Measurements from ENCODE around the gene TEX9.

DNA sequence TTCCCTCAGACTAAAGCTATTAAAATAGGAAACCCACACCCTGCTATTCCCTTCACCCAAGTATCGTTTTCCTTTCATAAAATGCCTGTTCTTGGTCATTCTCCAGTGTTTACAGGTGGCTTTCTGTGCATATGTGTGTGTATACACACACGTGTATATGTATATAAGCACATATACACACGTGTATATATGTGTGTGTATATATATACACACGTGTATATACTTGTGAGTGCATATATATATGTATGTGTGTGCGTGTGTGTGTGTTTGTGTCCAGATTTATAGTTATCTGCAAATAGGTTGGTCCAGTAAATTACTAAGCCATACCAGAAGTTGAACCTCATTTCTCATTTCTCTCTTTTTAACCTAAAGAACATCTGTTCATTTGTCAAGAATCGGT is 15.7 kb upstream of the TEX9 start:
- TF ChIP-seq, protein P1, sequence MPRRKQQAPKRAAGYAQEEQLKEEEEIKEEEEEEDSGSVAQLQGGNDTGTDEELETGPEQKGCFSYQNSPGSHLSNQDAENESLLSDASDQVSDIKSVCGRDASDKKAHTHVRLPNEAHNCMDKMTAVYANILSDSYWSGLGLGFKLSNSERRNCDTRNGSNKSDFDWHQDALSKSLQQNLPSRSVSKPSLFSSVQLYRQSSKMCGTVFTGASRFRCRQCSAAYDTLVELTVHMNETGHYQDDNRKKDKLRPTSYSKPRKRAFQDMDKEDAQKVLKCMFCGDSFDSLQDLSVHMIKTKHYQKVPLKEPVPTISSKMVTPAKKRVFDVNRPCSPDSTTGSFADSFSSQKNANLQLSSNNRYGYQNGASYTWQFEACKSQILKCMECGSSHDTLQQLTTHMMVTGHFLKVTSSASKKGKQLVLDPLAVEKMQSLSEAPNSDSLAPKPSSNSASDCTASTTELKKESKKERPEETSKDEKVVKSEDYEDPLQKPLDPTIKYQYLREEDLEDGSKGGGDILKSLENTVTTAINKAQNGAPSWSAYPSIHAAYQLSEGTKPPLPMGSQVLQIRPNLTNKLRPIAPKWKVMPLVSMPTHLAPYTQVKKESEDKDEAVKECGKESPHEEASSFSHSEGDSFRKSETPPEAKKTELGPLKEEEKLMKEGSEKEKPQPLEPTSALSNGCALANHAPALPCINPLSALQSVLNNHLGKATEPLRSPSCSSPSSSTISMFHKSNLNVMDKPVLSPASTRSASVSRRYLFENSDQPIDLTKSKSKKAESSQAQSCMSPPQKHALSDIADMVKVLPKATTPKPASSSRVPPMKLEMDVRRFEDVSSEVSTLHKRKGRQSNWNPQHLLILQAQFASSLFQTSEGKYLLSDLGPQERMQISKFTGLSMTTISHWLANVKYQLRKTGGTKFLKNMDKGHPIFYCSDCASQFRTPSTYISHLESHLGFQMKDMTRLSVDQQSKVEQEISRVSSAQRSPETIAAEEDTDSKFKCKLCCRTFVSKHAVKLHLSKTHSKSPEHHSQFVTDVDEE (CRISPR knock-in tag; IDR thresholded peaks at IDR 0.05) = no peak
- TF ChIP-seq, protein P2, sequence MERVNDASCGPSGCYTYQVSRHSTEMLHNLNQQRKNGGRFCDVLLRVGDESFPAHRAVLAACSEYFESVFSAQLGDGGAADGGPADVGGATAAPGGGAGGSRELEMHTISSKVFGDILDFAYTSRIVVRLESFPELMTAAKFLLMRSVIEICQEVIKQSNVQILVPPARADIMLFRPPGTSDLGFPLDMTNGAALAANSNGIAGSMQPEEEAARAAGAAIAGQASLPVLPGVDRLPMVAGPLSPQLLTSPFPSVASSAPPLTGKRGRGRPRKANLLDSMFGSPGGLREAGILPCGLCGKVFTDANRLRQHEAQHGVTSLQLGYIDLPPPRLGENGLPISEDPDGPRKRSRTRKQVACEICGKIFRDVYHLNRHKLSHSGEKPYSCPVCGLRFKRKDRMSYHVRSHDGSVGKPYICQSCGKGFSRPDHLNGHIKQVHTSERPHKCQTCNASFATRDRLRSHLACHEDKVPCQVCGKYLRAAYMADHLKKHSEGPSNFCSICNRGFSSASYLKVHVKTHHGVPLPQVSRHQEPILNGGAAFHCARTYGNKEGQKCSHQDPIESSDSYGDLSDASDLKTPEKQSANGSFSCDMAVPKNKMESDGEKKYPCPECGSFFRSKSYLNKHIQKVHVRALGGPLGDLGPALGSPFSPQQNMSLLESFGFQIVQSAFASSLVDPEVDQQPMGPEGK (CRISPR knock-in tag; IDR thresholded peaks at IDR 0.05; ENCODE audit: borderline replicate concordance) = no peak
- TF ChIP-seq RARB (CRISPR knock-in tag; IDR thresholded peaks at IDR 0.05) (no peak), ZFP30 (CRISPR knock-in tag; IDR thresholded peaks at IDR 0.05) (no peak), ZC3H10 (CRISPR knock-in tag; IDR thresholded peaks at IDR 0.05) (no peak), TOX (CRISPR knock-in tag; IDR thresholded peaks at IDR 0.05; ENCODE audit: borderline replicate concordance) (no peak), ARNTL (CRISPR knock-in tag; IDR thresholded peaks at IDR 0.05; ENCODE audit: borderline replicate concordance, low read depth) (no peak), ISL1 (CRISPR knock-in tag; IDR thresholded peaks at IDR 0.05) (no peak), CSDC2 (CRISPR knock-in tag; IDR thresholded peaks at IDR 0.05) (no peak), ZFP3 (CRISPR knock-in tag; IDR thresholded peaks at IDR 0.05) (no peak)
- TF ChIP-seq, protein P3, sequence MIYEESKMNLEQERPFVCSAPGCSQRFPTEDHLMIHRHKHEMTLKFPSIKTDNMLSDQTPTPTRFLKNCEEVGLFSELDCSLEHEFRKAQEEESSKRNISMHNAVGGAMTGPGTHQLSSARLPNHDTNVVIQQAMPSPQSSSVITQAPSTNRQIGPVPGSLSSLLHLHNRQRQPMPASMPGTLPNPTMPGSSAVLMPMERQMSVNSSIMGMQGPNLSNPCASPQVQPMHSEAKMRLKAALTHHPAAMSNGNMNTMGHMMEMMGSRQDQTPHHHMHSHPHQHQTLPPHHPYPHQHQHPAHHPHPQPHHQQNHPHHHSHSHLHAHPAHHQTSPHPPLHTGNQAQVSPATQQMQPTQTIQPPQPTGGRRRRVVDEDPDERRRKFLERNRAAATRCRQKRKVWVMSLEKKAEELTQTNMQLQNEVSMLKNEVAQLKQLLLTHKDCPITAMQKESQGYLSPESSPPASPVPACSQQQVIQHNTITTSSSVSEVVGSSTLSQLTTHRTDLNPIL (CRISPR knock-in tag; IDR thresholded peaks at IDR 0.05; ENCODE audit: low read depth) = no peak
- TF ChIP-seq, protein P4, sequence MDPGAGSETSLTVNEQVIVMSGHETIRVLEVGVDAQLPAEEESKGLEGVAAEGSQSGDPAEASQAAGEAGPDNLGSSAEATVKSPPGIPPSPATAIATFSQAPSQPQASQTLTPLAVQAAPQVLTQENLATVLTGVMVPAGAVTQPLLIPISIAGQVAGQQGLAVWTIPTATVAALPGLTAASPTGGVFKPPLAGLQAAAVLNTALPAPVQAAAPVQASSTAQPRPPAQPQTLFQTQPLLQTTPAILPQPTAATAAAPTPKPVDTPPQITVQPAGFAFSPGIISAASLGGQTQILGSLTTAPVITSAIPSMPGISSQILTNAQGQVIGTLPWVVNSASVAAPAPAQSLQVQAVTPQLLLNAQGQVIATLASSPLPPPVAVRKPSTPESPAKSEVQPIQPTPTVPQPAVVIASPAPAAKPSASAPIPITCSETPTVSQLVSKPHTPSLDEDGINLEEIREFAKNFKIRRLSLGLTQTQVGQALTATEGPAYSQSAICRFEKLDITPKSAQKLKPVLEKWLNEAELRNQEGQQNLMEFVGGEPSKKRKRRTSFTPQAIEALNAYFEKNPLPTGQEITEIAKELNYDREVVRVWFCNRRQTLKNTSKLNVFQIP (CRISPR knock-in tag; IDR thresholded peaks at IDR 0.05; ENCODE audit: borderline replicate concordance, low read depth) = no peak
